Trophoblast cell (in vitro differentiated cells and primary cell): ENCODE results near the gene ZCCHC10.
"Not testable (repeated sequence)": the region's sequence is repeated elsewhere in the genome, so short reads cannot be mapped to it uniquely, and the experiment has no call there.

Experiments
- DNase-seq, 2 donors: peaks; one replicate each; pipeline ENCODE4 v3.0.0-alpha.2; 2016
- H2AFZ ChIP-seq: 2 replicates; pipeline ENCODE4 v1.6.1; 2013; ENCODE audit warnings: low read length, moderate library complexity, mild to moderate bottlenecking; ENCODE audit not compliant: insufficient read depth, poor library complexity
- H2AK5ac ChIP-seq: 2 replicates; pipeline ENCODE4 v1.6.1; 2013; ENCODE audit warnings: mild to moderate bottlenecking, low read length
- H2BK120ac ChIP-seq: 2 replicates; pipeline ENCODE4 v1.6.1; 2013; ENCODE audit warnings: low read length, mild to moderate bottlenecking, moderate library complexity; ENCODE audit not compliant: insufficient read depth, poor library complexity
- H2BK12ac ChIP-seq: 2 replicates; pipeline ENCODE4 v1.6.1; 2013; ENCODE audit warnings: mild to moderate bottlenecking, low read length, moderate library complexity
- H2BK5ac ChIP-seq: 2 replicates; pipeline ENCODE4 v1.6.1; 2013; ENCODE audit warnings: low read length, low read depth, moderate library complexity, mild to moderate bottlenecking; ENCODE audit not compliant: poor library complexity
- H3K14ac ChIP-seq: 2 replicates; pipeline ENCODE4 v1.6.1; 2013; ENCODE audit warnings: mild to moderate bottlenecking, low read length
- H3K18ac ChIP-seq: 2 replicates; pipeline ENCODE4 v1.6.1; 2013; ENCODE audit warnings: mild to moderate bottlenecking, low read length
- H3K23ac ChIP-seq: 2 replicates; pipeline ENCODE4 v1.6.1; 2013; ENCODE audit warnings: low read length
- H3K27ac ChIP-seq: 2 replicates; pipeline ENCODE4 v1.5.1; 2013; ENCODE audit warnings: low read depth, mild to moderate bottlenecking, inconsistent platforms, low read length, moderate library complexity
- H3K27me3 ChIP-seq: 2 replicates; pipeline ENCODE4 v1.6.1; 2013; ENCODE audit warnings: inconsistent platforms, mild to moderate bottlenecking, low read length, moderate library complexity; ENCODE audit not compliant: insufficient read depth
- H3K36me3 ChIP-seq, 2 experiments: 1 replicate in 1 of 2; 2 replicates in 1 of 2; pipeline ENCODE4 v1.6.1; 2013; ENCODE audit warnings: low read length in 2 of 2, mild to moderate bottlenecking in 2 of 2, moderate library complexity in 1 of 2; ENCODE audit not compliant: insufficient read depth in 2 of 2, control insufficient read depth in 1 of 2
- H3K4ac ChIP-seq: 2 replicates; pipeline ENCODE4 v1.6.1; 2013; ENCODE audit warnings: low read depth, mild to moderate bottlenecking, low read length, moderate library complexity
- H3K4me1 ChIP-seq, 2 experiments: 1 replicate in 1 of 2; 2 replicates in 1 of 2; pipeline ENCODE4 v1.6.1; 2013; ENCODE audit warnings: low read length in 2 of 2, mild to moderate bottlenecking in 2 of 2, moderate library complexity in 1 of 2; ENCODE audit not compliant: insufficient read depth in 2 of 2, control insufficient read depth in 1 of 2
- H3K4me2 ChIP-seq: 2 replicates; pipeline ENCODE4 v1.6.1; 2013; ENCODE audit warnings: inconsistent platforms, mild to moderate bottlenecking, low read length, moderate library complexity
- H3K4me3 ChIP-seq: 2 replicates; pipeline ENCODE4 v1.5.1; 2013; ENCODE audit warnings: mild to moderate bottlenecking, low read depth, low read length, inconsistent platforms
- H3K79me1 ChIP-seq: one replicate; pipeline ENCODE4 v1.6.1; 2013; ENCODE audit warnings: low read length
- H3K79me2 ChIP-seq: 2 replicates; pipeline ENCODE4 v1.6.1; 2013; ENCODE audit warnings: low read length, mild to moderate bottlenecking; ENCODE audit not compliant: control insufficient read depth, insufficient read depth, poor library complexity
- H3K9ac ChIP-seq: 2 replicates; pipeline ENCODE4 v1.6.1; 2013; ENCODE audit warnings: mild to moderate bottlenecking, low read length
- H3K9me3 ChIP-seq: 2 replicates; pipeline ENCODE4 v1.6.1; 2013; ENCODE audit warnings: low read depth, mild to moderate bottlenecking, control low read depth, inconsistent platforms, low read length; ENCODE audit not compliant: insufficient read depth
- H4K12ac ChIP-seq: 2 replicates; pipeline ENCODE4 v1.6.1; 2013; ENCODE audit warnings: low read depth, mild to moderate bottlenecking, low read length, moderate library complexity
- H4K8ac ChIP-seq: 2 replicates; pipeline ENCODE4 v1.6.1; 2013; ENCODE audit warnings: low read depth, mild to moderate bottlenecking, low read length, moderate library complexity
- H4K91ac ChIP-seq: one replicate; pipeline ENCODE4 v1.6.1; 2013; ENCODE audit warnings: low read depth, mild to moderate bottlenecking, low read length, moderate library complexity
- WGBS: extraction: QIAGEN DNeasy Blood & Tissue Kit; methylation state at CpG from one replicate; pipeline ENCODE4 v1.1.7; 2013; ENCODE audit warnings: missing lambda C conversion rate; ENCODE audit not compliant: insufficient read length, insufficient coverage; ENCODE audit errors: extremely low coverage; 5-methylcytosine and 5-hydroxymethylcytosine counted together

ZCCHC10 gene

GRCh38 chr5:132987531-132988408 lies 38.6 kb downstream of the ZCCHC10 start:
- no peak overlapping the region for H3K23ac ChIP-seq
- H2BK120ac ChIP-seq: no peak overlapping the region
- no peak overlapping the region for H3K4ac ChIP-seq
- H4K91ac ChIP-seq: no peak overlapping the region
- H3K27ac ChIP-seq: no peak overlapping the region
- no peak overlapping the region for H2BK5ac ChIP-seq
- H3K4me3 ChIP-seq: no peak overlapping the region
- no peak overlapping the region for H2AK5ac ChIP-seq
- H3K4me2 ChIP-seq: no peak overlapping the region
- no peaks in the 10 kb centered on the region for H3K9me3 ChIP-seq
- no peaks in the 10 kb centered on the region for H3K4me1 ChIP-seq
- no peak overlapping the region for H3K18ac ChIP-seq
- no peak overlapping the region for H4K8ac ChIP-seq
- no peak overlapping the region for H3K14ac ChIP-seq
- no peak overlapping the region for H2BK12ac ChIP-seq
- WGBS: no CpG with 5 or more reads among the region's 28 CpGs
- H3K79me1 ChIP-seq: no peaks in the 10 kb centered on the region
- DNase-seq: peak in 1 of 2 donors; percentile 64
- H3K79me2 ChIP-seq: no peaks in the 10 kb centered on the region
- no peaks in the 10 kb centered on the region for H3K36me3 ChIP-seq
- no peaks in the 10 kb centered on the region for H3K27me3 ChIP-seq
- no peak overlapping the region for H4K12ac ChIP-seq
- no peak overlapping the region for H2AFZ ChIP-seq
- H3K9ac ChIP-seq: no peak overlapping the region

- not testable (repeated sequence) for H3K4me1 ChIP-seq, H3K4me2 ChIP-seq, H3K4ac ChIP-seq, H3K79me2 ChIP-seq, H3K27me3 ChIP-seq, H3K36me3 ChIP-seq, H3K9ac ChIP-seq, H3K27ac ChIP-seq, H2AK5ac ChIP-seq, H3K23ac ChIP-seq, H4K8ac ChIP-seq, H2BK5ac ChIP-seq, DNase-seq, H3K18ac ChIP-seq, H2BK12ac ChIP-seq, H2BK120ac ChIP-seq, H3K79me1 ChIP-seq, H4K12ac ChIP-seq, H3K14ac ChIP-seq, H2AFZ ChIP-seq, H3K4me3 ChIP-seq, H4K91ac ChIP-seq, H3K9me3 ChIP-seq
- WGBS: no CpG with 5 or more reads among the region's 30 CpGs
These were observed 43.4 kb downstream of the ZCCHC10 start for GRCh38 chr5:132982971-132983370.

GRCh38 chr5:132981288-132981687 lies 45.1 kb downstream of the ZCCHC10 start:
- no peaks in the 10 kb centered on the region for H3K4me1 ChIP-seq
- no peak overlapping the region for H4K8ac ChIP-seq
- no peak overlapping the region for H2BK5ac ChIP-seq
- no peak overlapping the region for H3K4me2 ChIP-seq
- H3K79me2 ChIP-seq: no peaks in the 10 kb centered on the region
- H3K4me3 ChIP-seq: no peak overlapping the region
- no peak overlapping the region for H3K9ac ChIP-seq
- H2AK5ac ChIP-seq: no peak overlapping the region
- H3K27me3 ChIP-seq: no peaks in the 10 kb centered on the region
- H2BK12ac ChIP-seq: no peak overlapping the region
- H3K23ac ChIP-seq: no peak overlapping the region
- H3K14ac ChIP-seq: no peak overlapping the region
- H3K4ac ChIP-seq: no peak overlapping the region
- no peak for DNase-seq
- H3K9me3 ChIP-seq: no peaks in the 10 kb centered on the region
- H2BK120ac ChIP-seq: no peak overlapping the region
- no peak overlapping the region for H3K18ac ChIP-seq
- H3K27ac ChIP-seq: no peak overlapping the region
- H4K12ac ChIP-seq: no peak overlapping the region
- H3K36me3 ChIP-seq: no peaks in the 10 kb centered on the region
- H4K91ac ChIP-seq: no peak overlapping the region
- H2AFZ ChIP-seq: no peak overlapping the region
- WGBS: no CpG with 5 or more reads among the region's 3 CpGs
- no peaks in the 10 kb centered on the region for H3K79me1 ChIP-seq

- Histone ChIP-seq H2BK120ac (no peak overlapping the region), H3K79me2 (no peaks in the 10 kb centered on the region), H2BK12ac (no peak overlapping the region), H2AK5ac (no peak overlapping the region), H3K9me3 (no peaks in the 10 kb centered on the region), H3K14ac (no peak overlapping the region), H3K79me1 (no peaks in the 10 kb centered on the region), H3K23ac (no peak overlapping the region), H2BK5ac (no peak overlapping the region), H3K4me3 (no peak overlapping the region), H3K36me3 (no peaks in the 10 kb centered on the region), H3K18ac (no peak overlapping the region), H3K27ac (no peak overlapping the region), H3K9ac (no peak overlapping the region), H3K4me2 (no peak overlapping the region), H3K4me1 (no peaks in the 10 kb centered on the region), H4K8ac (no peak overlapping the region), H4K12ac (no peak overlapping the region), H3K4ac (no peak overlapping the region), H2AFZ (no peak overlapping the region), H4K91ac (no peak overlapping the region), H3K27me3 (no peaks in the 10 kb centered on the region)
- no peak for DNase-seq
- WGBS: no CpG with 5 or more reads among the region's 2 CpGs
These were observed 46.4 kb downstream of the ZCCHC10 start for GRCh38 chr5:132979976-132980375.
